NK-92 (cell line): ENCODE results near the gene ZBTB48.
"Not testable (repeated sequence)": the region's sequence is repeated elsewhere in the genome, so short reads cannot be mapped to it uniquely, and the experiment has no call there.

Experiments used
- DNase-seq: peaks from one replicate; lab custom pipeline; 2025; ENCODE audit not compliant: unreplicated experiment; lab: John Stamatoyannopoulos, UW

The ZBTB48 gene

GRCh38 chr1:6631058-6631457 lies 51.3 kb downstream of the ZBTB48 start:
- DNase-seq = no peak

- DNase-seq = no peak
Measured at GRCh38 chr1:6632588-6633514, 53.1 kb downstream of the ZBTB48 start.

GRCh38 chr1:6634371-6635052 lies 54.7 kb downstream of the ZBTB48 start:
- DNase-seq = no peak

- no peak for DNase-seq
Measured at GRCh38 chr1:6635161-6635909, 55.5 kb downstream of the ZBTB48 start.

GRCh38 chr1:6635910-6636760 lies 56.3 kb downstream of the ZBTB48 start:
- DNase-seq = no peak

GRCh38 chr1:6636778-6637177 lies 57.0 kb downstream of the ZBTB48 start:
- DNase-seq = not testable (repeated sequence)

- DNase-seq = no peak
Measured at GRCh38 chr1:6637770-6638169, 58.0 kb downstream of the ZBTB48 start.

- no peak for DNase-seq
Measured at GRCh38 chr1:6638226-6638625, 58.4 kb downstream of the ZBTB48 start.
